HepG2 (cell line): ENCODE measurements around the gene KRTAP10-2. TPM values are rescaled to one million over a fixed set of nuclear protein-coding genes. Genes with fewer than 3 reads are reported as not detected.

Source experiments
- ATAC-seq: fragments of 200-7000 bp; cut with Tn5 transposase; 3 replicates; pipeline ENCODE4 v1.9.1; 2020; ENCODE audit warnings: mild to moderate bottlenecking, moderate library complexity
- BruUV-seq: library from RNA; stranded (reverse); fragments of 400-500 nt; replicated peaks from 2 replicates; lab custom pipeline; 2021; lab: Mats Ljungman, UMichigan
- CTCF ChIA-PET: fragments of 300-600 bp; formaldehyde crosslinking; extraction: SDS; loops from one replicate; lab custom pipeline; 2021; ENCODE audit warnings: low total read pairs, inconsistent platforms, low intra/inter-chr PET ratio; lab: Yijun Ruan, JAX
- POLR2A ChIA-PET: fragments of 350-600 bp; sonication (Branson Sonifier 250); formaldehyde crosslinking; loops from one replicate; lab custom pipeline; 2020; ENCODE audit warnings: antibody characterized with exemption, inconsistent platforms; lab: Yijun Ruan, JAX
- DNase-seq: peaks from one replicate; pipeline ENCODE4 v3.0.0-alpha.2; 2015; ENCODE audit warnings: low spot score
- FAIRE-seq: peaks from 3 replicates; lab custom pipeline; 2011; peaks lifted over from hg19 to GRCh38; lab: Jason Lieb, UNC
- H2AFZ ChIP-seq: one replicate; pipeline ENCODE4 v1.6.1; 2011; ENCODE audit warnings: low read length, inconsistent platforms
- H3K27ac ChIP-seq: fragments of 300-600 bp; 3 replicates; pipeline ENCODE4 v1.8.0; 2011; ENCODE audit warnings: mixed run types, mild to moderate bottlenecking, mixed read lengths, low read length, inconsistent platforms; ENCODE audit not compliant: insufficient read depth; ENCODE audit errors: extremely low read length
- H3K27me3 ChIP-seq, 2 experiments: fragments of 200-600 bp in 1 of 2; 2 replicates in 1 of 2; 3 replicates in 1 of 2; pipeline versions ENCODE4 v1.6.0 to v1.8.0; 2011; ENCODE audit warnings: low read length in 2 of 2, mild to moderate bottlenecking in 2 of 2, moderate library complexity in 2 of 2, inconsistent platforms in 1 of 2; ENCODE audit not compliant: insufficient read depth in 2 of 2, control insufficient read depth in 1 of 2
- H3K36me3 ChIP-seq, 2 experiments: fragments of 200-600 bp in 1 of 2; replicated peaks in 1 of 2; 2 replicates in 1 of 2; 3 replicates in 1 of 2; pipeline versions ENCODE4 v1.5.1 to v1.8.0; 2011; ENCODE audit warnings: low read length in 2 of 2, inconsistent platforms in 1 of 2; ENCODE audit not compliant: insufficient read depth in 2 of 2, control insufficient read depth in 1 of 2
- H3K4me1 ChIP-seq: 2 replicates; pipeline ENCODE4 v1.5.1; 2012; ENCODE audit warnings: low read length, inconsistent platforms; ENCODE audit not compliant: insufficient read depth
- H3K4me2 ChIP-seq: 2 replicates; pipeline ENCODE4 v1.6.0; 2011; ENCODE audit warnings: low read depth, low read length, inconsistent platforms
- H3K4me3 ChIP-seq, 3 experiments: fragments of 200-600 bp in 1 of 3; sonication (generic), shearing (Covaris generic) in 1 of 3; replicated peaks in 1 of 3; 2 replicates each; pipeline ENCODE4 v1.5.1; 2011 to 2016; ENCODE audit warnings: low read length in 3 of 3, inconsistent platforms in 2 of 3, low read depth in 2 of 3, mild to moderate bottlenecking in 2 of 3, control low read depth in 1 of 3, mixed read lengths in 1 of 3; ENCODE audit not compliant: insufficient read depth in 1 of 3
- H3K79me2 ChIP-seq: one replicate; pipeline ENCODE4 v1.6.1; 2011; ENCODE audit warnings: low read length, inconsistent platforms; ENCODE audit not compliant: insufficient read depth
- H3K9ac ChIP-seq: 2 replicates; pipeline ENCODE4 v1.6.0; 2011; ENCODE audit warnings: mild to moderate bottlenecking, low read depth, low read length, inconsistent platforms; ENCODE audit not compliant: insufficient read depth
- H3K9me3 ChIP-seq: 2 replicates; pipeline ENCODE4 v1.5.1; 2012; ENCODE audit warnings: mild to moderate bottlenecking, low read length
- H4K20me1 ChIP-seq: 2 replicates; pipeline ENCODE4 v1.6.0; 2011; ENCODE audit warnings: inconsistent platforms, mild to moderate bottlenecking, low read length, moderate library complexity; ENCODE audit not compliant: insufficient read depth
- EHMT2 ChIP-seq: fragments of 200-600 bp; sonication (generic); IDR thresholded peaks from 2 replicates; pipeline ENCODE4 v1.7.0; 2017; ENCODE audit warnings: antibody characterized with exemption, low read depth, low read length, borderline replicate concordance
- HDAC2 ChIP-seq: sonication (generic); formaldehyde crosslinking; IDR thresholded peaks from 2 replicates; pipeline ENCODE4 v1.4.0; 2020; ENCODE audit warnings: missing genetic modification reagents
- IKZF1 ChIP-seq: fragments of 450-650 bp; IDR thresholded peaks from 2 replicates; pipeline ENCODE4 v1.7.1; 2016
- NR2F1 ChIP-seq, 2 experiments: fragments of 450-650 bp in 1 of 2; formaldehyde crosslinking in 1 of 2; IDR thresholded peaks; 2 replicates each; pipeline versions ENCODE4 v1.5.0 to v1.6.1; 2016 to 2020; ENCODE audit warnings: mild to moderate bottlenecking in 1 of 2, missing compliant biosample characterization in 1 of 2, missing genetic modification reagents in 1 of 2, moderate library complexity in 1 of 2
- PAF1 ChIP-seq: IDR thresholded peaks from 2 replicates; pipeline ENCODE4 v1.6.1; 2016; ENCODE audit warnings: missing genetic modification reagents, missing compliant biosample characterization
- REPIN1 ChIP-seq: sonication (generic); formaldehyde crosslinking; IDR thresholded peaks from 2 replicates; pipeline ENCODE4 v1.8.0; 2022; ENCODE audit warnings: missing genetic modification reagents, low read depth, mild to moderate bottlenecking, borderline replicate concordance
- YEATS2 ChIP-seq: sonication (generic); formaldehyde crosslinking; IDR thresholded peaks from 2 replicates; pipeline ENCODE4 v1.4.0; 2020; ENCODE audit warnings: missing genetic modification reagents, borderline replicate concordance
- ZNF747 ChIP-seq: sonication (generic); formaldehyde crosslinking; IDR thresholded peaks from 2 replicates; pipeline ENCODE4 v1.8.1; 2023; ENCODE audit warnings: missing genetic modification reagents, mild to moderate bottlenecking, borderline replicate concordance
- ZNF788 ChIP-seq: sonication (generic); formaldehyde crosslinking; IDR thresholded peaks from 2 replicates; pipeline ENCODE4 v1.5.0; 2020; ENCODE audit warnings: mild to moderate bottlenecking, missing genetic modification reagents, borderline replicate concordance
- WGBS: methylation state at CpG from one replicate; pipeline ENCODE4 v1.1.6; 2017; ENCODE audit warnings: low lambda C conversion rate; 5-methylcytosine and 5-hydroxymethylcytosine counted together
- in situ Hi-C: cut with HindIII; loops from 2 replicates; pipeline ENCODE4 v1.10.0; 2017; ENCODE audit warnings: low pct_unique_long_range_greater_than_20kb; ENCODE audit not compliant: extremely low pct_ligation_motif_present
- intact Hi-C: fragments of 100-400 bp; cut with micrococcal nuclease; formaldehyde crosslinking; loops from one replicate; pipeline ENCODE4 v1.10.0; 2022; ENCODE audit not compliant: unreplicated experiment
- polyA plus RNA-seq, 8 experiments: library from polyadenylated mRNA; depleted of rRNA in 3 of 8; stranded (reverse) in 7 of 8; unstranded in 1 of 8; fragments of >200 nt; fragmentation: Illumina TruSeq in 4 of 8; extraction: Trizol in 4 of 8; gene quantifications; 2 replicates each; pipeline versions ENCODE4 v1.2.1 to v1.2.3, GENCODE V29; 2011 to 2016; ENCODE audit warnings: low read depth in 4 of 8, missing spikeins in 1 of 8, mixed read lengths in 1 of 8; ENCODE audit not compliant: insufficient read depth in 1 of 8
- total RNA-seq, 5 experiments: library from RNA; depleted of rRNA; stranded (reverse); fragments of >200 nt; fragmentation: Illumina TruSeq; extraction: Trizol; gene quantifications; 2 replicates each; pipeline ENCODE4 v1.2.3, GENCODE V29; 2016; ENCODE audit warnings: low read depth in 1 of 5
- TF ChIP-seq, protein P1 (sequence below): sonication (generic); formaldehyde crosslinking; IDR thresholded peaks from 2 replicates; pipeline ENCODE4 v1.5.0; 2020; ENCODE audit warnings: mild to moderate bottlenecking, low read depth, missing genetic modification reagents, borderline replicate concordance
- TF ChIP-seq, protein P2 (sequence below): sonication (generic); formaldehyde crosslinking; IDR thresholded peaks from 2 replicates; pipeline ENCODE4 v1.8.1; 2022; ENCODE audit warnings: low read depth, mild to moderate bottlenecking, missing genetic modification reagents
- TF ChIP-seq, protein P3 (sequence below): sonication (generic); formaldehyde crosslinking; IDR thresholded peaks from 2 replicates; pipeline ENCODE4 v1.4.0; 2020; ENCODE audit warnings: missing genetic modification reagents
- TF ChIP-seq, protein P4 (sequence below): sonication (generic); formaldehyde crosslinking; IDR thresholded peaks from 2 replicates; pipeline ENCODE4; 2020; ENCODE audit warnings: missing genetic modification reagents, mild to moderate bottlenecking, borderline replicate concordance
- TF ChIP-seq, protein P5 (sequence below): sonication (generic); formaldehyde crosslinking; IDR thresholded peaks from 2 replicates; pipeline ENCODE4 v1.5.1; 2020; ENCODE audit warnings: mild to moderate bottlenecking, missing genetic modification reagents, moderate library complexity

Gene KRTAP10-2
- total and polyA plus RNA-seq, 2 of the 13 experiments (the other 11 are each of a cell fraction or from before 2014, with no cell fraction given) = not detected

DNA sequence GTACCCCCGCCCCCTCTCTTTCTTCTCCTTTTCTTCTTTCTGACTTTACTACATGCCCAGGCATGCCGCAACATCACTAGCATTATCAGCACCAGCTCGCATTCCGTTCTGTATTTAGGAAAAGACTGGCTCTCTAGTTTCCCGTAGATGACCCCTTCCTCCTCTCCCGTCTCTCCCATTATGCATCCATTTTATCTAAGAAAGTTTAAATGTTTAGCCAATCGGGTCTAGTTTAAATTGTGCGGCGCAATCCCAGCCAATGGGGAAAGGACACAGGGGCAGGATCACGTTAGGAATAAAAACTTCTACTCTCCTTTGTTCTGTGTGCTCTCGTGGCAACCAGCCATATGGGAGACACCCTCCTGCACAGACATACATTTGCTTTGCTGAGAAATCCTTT is 46.8 kb upstream of the KRTAP10-2 start:
- Histone ChIP-seq H3K79me2 (no peaks in the 10 kb centered on the region), H3K9me3 (no peaks in the 10 kb centered on the region), H3K27ac (no peak overlapping the region), H4K20me1 (no peaks in the 10 kb centered on the region), H3K4me2 (no peak overlapping the region), H2AFZ (no peak overlapping the region), H3K4me3 (no peak overlapping the region), H3K4me1 (peaks cover 27% of the 10 kb centered on the region), H3K9ac (no peak overlapping the region), H3K27me3 (peaks cover 0 to 1% of the 10 kb centered on the region in 2 experiments; a peak in 1 of 5 replicates), H3K36me3 (no peaks in the 10 kb centered on the region)
- ChIA-PET CTCF (no interaction called here), POLR2A (no interaction called here)
- TF ChIP-seq ZNF788 (no peak), IKZF1 (no peak), NR2F1 (CRISPR knock-in tag; IDR thresholded peaks at IDR 0.05) (no peak), REPIN1 (CRISPR knock-in tag) (no peak), HDAC2 (CRISPR knock-in tag) (no peak), ZNF747 (CRISPR knock-in tag) (no peak), YEATS2 (CRISPR knock-in tag) (no peak), EHMT2 (no peak), PAF1 (CRISPR knock-in tag) (no peak)
- TF ChIP-seq, protein P1, sequence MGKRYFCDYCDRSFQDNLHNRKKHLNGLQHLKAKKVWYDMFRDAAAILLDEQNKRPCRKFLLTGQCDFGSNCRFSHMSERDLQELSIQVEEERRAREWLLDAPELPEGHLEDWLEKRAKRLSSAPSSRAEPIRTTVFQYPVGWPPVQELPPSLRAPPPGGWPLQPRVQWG (CRISPR knock-in tag) = no peak
- TF ChIP-seq, protein P2, sequence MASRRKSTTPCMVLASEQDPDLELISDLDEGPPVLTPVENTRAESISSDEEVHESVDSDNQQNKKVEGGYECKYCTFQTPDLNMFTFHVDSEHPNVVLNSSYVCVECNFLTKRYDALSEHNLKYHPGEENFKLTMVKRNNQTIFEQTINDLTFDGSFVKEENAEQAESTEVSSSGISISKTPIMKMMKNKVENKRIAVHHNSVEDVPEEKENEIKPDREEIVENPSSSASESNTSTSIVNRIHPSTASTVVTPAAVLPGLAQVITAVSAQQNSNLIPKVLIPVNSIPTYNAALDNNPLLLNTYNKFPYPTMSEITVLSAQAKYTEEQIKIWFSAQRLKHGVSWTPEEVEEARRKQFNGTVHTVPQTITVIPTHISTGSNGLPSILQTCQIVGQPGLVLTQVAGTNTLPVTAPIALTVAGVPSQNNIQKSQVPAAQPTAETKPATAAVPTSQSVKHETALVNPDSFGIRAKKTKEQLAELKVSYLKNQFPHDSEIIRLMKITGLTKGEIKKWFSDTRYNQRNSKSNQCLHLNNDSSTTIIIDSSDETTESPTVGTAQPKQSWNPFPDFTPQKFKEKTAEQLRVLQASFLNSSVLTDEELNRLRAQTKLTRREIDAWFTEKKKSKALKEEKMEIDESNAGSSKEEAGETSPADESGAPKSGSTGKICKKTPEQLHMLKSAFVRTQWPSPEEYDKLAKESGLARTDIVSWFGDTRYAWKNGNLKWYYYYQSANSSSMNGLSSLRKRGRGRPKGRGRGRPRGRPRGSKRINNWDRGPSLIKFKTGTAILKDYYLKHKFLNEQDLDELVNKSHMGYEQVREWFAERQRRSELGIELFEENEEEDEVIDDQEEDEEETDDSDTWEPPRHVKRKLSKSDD (CRISPR knock-in tag) = no peak
- TF ChIP-seq, protein P3, sequence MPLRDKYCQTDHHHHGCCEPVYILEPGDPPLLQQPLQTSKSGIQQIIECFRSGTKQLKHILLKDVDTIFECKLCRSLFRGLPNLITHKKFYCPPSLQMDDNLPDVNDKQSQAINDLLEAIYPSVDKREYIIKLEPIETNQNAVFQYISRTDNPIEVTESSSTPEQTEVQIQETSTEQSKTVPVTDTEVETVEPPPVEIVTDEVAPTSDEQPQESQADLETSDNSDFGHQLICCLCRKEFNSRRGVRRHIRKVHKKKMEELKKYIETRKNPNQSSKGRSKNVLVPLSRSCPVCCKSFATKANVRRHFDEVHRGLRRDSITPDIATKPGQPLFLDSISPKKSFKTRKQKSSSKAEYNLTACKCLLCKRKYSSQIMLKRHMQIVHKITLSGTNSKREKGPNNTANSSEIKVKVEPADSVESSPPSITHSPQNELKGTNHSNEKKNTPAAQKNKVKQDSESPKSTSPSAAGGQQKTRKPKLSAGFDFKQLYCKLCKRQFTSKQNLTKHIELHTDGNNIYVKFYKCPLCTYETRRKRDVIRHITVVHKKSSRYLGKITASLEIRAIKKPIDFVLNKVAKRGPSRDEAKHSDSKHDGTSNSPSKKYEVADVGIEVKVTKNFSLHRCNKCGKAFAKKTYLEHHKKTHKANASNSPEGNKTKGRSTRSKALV = no peak
- TF ChIP-seq, protein P4, sequence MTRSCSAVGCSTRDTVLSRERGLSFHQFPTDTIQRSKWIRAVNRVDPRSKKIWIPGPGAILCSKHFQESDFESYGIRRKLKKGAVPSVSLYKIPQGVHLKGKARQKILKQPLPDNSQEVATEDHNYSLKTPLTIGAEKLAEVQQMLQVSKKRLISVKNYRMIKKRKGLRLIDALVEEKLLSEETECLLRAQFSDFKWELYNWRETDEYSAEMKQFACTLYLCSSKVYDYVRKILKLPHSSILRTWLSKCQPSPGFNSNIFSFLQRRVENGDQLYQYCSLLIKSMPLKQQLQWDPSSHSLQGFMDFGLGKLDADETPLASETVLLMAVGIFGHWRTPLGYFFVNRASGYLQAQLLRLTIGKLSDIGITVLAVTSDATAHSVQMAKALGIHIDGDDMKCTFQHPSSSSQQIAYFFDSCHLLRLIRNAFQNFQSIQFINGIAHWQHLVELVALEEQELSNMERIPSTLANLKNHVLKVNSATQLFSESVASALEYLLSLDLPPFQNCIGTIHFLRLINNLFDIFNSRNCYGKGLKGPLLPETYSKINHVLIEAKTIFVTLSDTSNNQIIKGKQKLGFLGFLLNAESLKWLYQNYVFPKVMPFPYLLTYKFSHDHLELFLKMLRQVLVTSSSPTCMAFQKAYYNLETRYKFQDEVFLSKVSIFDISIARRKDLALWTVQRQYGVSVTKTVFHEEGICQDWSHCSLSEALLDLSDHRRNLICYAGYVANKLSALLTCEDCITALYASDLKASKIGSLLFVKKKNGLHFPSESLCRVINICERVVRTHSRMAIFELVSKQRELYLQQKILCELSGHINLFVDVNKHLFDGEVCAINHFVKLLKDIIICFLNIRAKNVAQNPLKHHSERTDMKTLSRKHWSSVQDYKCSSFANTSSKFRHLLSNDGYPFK (CRISPR knock-in tag) = no peak
- TF ChIP-seq, protein P5, sequence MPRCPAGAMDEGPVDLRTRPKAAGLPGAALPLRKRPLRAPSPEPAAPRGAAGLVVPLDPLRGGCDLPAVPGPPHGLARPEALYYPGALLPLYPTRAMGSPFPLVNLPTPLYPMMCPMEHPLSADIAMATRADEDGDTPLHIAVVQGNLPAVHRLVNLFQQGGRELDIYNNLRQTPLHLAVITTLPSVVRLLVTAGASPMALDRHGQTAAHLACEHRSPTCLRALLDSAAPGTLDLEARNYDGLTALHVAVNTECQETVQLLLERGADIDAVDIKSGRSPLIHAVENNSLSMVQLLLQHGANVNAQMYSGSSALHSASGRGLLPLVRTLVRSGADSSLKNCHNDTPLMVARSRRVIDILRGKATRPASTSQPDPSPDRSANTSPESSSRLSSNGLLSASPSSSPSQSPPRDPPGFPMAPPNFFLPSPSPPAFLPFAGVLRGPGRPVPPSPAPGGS = no peak
- intact Hi-C loops = no loop called here
- 87% methylated on average over 11 of the region's 11 CpGs for WGBS
- DNase-seq (no peak), FAIRE-seq (no peak), ATAC-seq (no peak)
- no TSS peak for BruUV-seq
- in situ Hi-C loops = no loop called here
